Measurements from ENCODE around the gene SLC35F4.
A peak's percentile ranks its signal among the peaks of the same experiment; 100 is the strongest.

Gene SLC35F4

DNA sequence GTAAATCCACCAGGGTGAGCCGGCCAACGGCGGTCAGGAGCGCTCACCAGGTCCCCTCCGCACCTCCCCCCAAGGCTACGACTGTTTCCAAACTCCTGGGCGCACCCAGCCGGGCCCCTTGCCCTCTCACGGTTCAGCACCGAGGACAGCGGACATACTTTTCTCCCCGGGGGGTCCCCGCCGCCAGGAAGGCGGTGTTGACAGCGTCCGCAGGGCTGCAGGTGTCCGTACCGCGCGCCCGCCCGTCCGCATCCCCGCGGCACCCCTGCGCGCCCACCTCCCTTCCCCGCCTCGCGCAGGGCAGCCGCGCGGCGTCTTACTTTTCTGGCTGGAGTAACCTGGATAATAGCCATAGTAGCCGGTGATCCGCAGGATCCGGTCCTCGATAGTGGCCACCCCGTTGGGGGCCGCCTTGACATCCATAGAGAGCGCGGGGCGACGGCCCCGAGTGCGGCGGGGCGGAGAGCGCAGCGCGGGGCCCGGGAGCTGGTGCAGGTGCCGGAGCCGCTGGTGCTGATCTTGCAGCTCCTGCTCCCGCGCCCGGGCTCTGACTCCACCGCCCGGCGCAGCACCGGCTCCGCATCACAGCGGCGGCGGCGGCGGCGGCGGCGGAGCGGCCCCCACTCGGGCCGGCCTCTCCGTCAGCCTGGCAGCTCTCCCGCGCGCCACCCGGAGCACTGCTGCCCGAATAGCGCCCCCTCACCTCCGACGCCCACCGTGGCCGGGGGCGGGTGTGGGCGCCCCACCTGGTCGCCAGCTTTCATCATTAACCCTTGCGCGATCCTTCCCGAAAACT is at the start of gene SLC35F4:
Gene SLC35F4 (minus strand): TSS at position 690 of the 796 bp plus-strand sequence.
- H3K36me3 ChIP-seq (ENCODE audit: control insufficient read depth, insufficient read depth, low read length), result no peaks in the 10 kb centered on the region
- H3K4me1 ChIP-seq (ENCODE audit: control insufficient read depth, insufficient read depth, low read length), result peaks cover 7% of the 10 kb centered on the region; the same call in 1 of the 2 replicates
- no peaks in the 10 kb centered on the region for H3K9me3 ChIP-seq (ENCODE audit: control insufficient read depth, insufficient read depth, low read depth, low read length)
- H3K9ac ChIP-seq (ENCODE audit: low read length), result no peak within 1 kb of the TSS
- H3K27ac ChIP-seq (ENCODE audit: low read depth, low read length), result no peak within 1 kb of the TSS
- H3K4me3 ChIP-seq (ENCODE audit: low read depth, low read length), result peak within 1 kb of the TSS; percentile 56
- peaks cover 59% of the 10 kb centered on the region for H3K27me3 ChIP-seq (ENCODE audit: control insufficient read depth, insufficient read depth, low read length)

DNA sequence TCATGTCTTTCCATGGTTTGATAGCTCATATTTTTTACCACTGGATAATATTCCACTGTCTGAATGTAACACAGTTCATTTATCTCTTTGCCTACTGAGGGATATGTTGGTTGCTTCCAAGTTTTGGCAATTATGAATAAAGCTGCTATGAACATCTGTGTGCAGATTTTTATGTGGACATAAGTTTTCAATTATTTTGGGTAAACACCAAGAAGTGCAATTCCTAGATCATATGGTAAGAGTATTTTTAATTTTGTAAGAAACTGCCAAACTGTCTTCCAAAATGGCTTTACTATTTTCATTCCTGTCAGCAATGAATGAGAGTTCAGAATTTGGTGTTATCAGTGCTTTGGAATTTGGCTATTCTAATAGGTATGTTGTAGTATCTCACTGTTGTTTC is 43.7 kb upstream of the SLC35F4 start:
- H3K4me3 ChIP-seq (ENCODE audit: low read depth, low read length), result no peak overlapping the region
- H3K36me3 ChIP-seq (ENCODE audit: control insufficient read depth, insufficient read depth, low read length), result no peaks in the 10 kb centered on the region
- no peaks in the 10 kb centered on the region for H3K9me3 ChIP-seq (ENCODE audit: control insufficient read depth, insufficient read depth, low read depth, low read length)
- no peaks in the 10 kb centered on the region for H3K27me3 ChIP-seq (ENCODE audit: control insufficient read depth, insufficient read depth, low read length)
- no peak overlapping the region for H3K9ac ChIP-seq (ENCODE audit: low read length)
- H3K4me1 ChIP-seq (ENCODE audit: control insufficient read depth, insufficient read depth, low read length), result no peaks in the 10 kb centered on the region
- H3K27ac ChIP-seq (ENCODE audit: low read depth, low read length), result no peak overlapping the region

DNA sequence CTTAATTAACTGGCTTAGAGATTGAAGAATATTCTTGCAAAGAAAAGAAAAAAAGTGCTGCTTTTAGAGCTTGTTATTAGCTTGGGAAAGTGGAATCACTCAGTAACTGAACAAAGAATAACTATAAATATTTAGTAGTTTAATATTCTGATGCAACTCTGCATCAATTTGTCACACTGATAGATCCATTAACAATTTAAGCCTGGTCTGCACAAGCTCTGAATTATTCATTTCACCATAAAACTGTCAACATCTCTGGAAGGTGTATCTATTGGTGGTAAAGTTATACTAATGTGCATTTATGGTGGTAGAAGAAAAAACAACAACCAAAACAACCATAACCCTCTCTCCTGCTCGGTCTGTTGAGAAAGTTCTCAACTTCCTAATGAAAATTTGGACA is 38.1 kb upstream of the SLC35F4 start:
- H3K27ac ChIP-seq (ENCODE audit: low read depth, low read length), result no peak overlapping the region
- no peaks in the 10 kb centered on the region for H3K4me1 ChIP-seq (ENCODE audit: control insufficient read depth, insufficient read depth, low read length)
- H3K9me3 ChIP-seq (ENCODE audit: control insufficient read depth, insufficient read depth, low read depth, low read length), result no peaks in the 10 kb centered on the region
- H3K27me3 ChIP-seq (ENCODE audit: control insufficient read depth, insufficient read depth, low read length), result no peaks in the 10 kb centered on the region
- H3K9ac ChIP-seq (ENCODE audit: low read length), result no peak overlapping the region
- no peaks in the 10 kb centered on the region for H3K36me3 ChIP-seq (ENCODE audit: control insufficient read depth, insufficient read depth, low read length)
- no peak overlapping the region for H3K4me3 ChIP-seq (ENCODE audit: low read depth, low read length)

DNA sequence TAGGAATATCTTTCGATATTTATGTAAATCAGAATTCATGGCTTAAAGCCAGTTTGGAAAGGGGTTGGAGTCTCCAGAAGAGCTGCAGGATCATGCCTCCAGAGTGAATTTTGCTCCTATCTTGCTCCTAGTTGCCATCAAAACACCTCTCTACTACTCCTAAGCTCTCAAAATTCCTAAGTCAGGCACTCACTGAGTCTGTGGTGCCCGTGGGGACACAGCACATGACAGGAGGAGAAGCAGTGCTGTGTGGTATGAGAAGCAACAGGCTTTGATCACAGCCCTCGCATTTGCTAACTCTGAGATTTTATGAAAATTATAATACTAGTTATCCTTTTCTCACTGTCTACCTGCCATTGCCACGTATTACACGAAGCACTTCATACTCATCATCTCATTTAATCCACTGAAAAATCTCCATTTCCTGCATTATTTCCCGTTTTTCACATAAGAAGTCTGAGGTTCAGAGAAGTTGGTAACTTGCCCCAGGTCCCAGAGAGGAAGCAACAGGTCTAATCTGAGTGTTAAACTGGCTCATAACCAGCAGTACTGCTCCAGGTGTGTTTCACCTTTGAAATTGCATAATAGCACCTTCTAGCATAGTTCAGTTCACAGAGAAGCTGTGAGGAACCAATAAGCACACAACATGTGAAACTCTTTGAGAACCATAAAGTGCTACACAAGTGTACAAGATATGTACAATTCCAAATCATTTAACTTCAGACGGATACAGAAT is 33.1 kb upstream of the SLC35F4 start:
- H3K4me1 ChIP-seq (ENCODE audit: control insufficient read depth, insufficient read depth, low read length), result no peaks in the 10 kb centered on the region
- no peaks in the 10 kb centered on the region for H3K36me3 ChIP-seq (ENCODE audit: control insufficient read depth, insufficient read depth, low read length)
- no peak overlapping the region for H3K4me3 ChIP-seq (ENCODE audit: low read depth, low read length)
- H3K9me3 ChIP-seq (ENCODE audit: control insufficient read depth, insufficient read depth, low read depth, low read length), result no peaks in the 10 kb centered on the region
- no peaks in the 10 kb centered on the region for H3K27me3 ChIP-seq (ENCODE audit: control insufficient read depth, insufficient read depth, low read length)
- H3K9ac ChIP-seq (ENCODE audit: low read length), result no peak overlapping the region
- no peak overlapping the region for H3K27ac ChIP-seq (ENCODE audit: low read depth, low read length)

DNA sequence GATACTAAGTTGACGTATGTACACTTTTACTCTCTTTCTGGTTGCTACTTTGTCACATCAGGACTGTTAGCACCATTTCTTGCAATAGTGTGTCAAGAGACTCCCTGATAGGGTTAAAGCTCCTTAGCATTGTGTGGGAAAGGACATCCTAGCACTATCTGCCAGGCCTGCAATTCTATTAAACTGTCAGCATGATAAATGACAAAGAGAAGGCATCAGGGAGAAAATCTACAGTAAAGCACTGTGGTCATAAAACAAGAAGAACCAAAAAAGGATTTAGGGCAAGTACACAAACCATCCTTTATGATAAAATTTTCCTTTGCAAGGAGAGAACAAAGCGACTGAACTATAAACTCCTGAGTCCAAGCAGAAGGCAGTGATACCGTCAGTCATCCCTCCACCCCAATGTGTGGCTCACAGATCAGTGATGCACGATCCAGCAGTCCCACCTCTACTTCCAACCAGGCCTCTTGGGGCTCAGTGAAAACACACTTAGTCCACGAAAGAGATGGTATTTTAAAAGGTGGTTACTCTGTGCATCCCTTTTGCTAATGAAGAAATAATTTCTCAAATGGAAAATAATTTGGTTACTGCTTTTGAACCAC is 31.4 kb upstream of the SLC35F4 start:
- Histone ChIP-seq H3K9me3 (ENCODE audit: control insufficient read depth, insufficient read depth, low read depth, low read length) (no peaks in the 10 kb centered on the region), H3K27ac (ENCODE audit: low read depth, low read length) (no peak overlapping the region), H3K9ac (ENCODE audit: low read length) (no peak overlapping the region), H3K27me3 (ENCODE audit: control insufficient read depth, insufficient read depth, low read length) (no peaks in the 10 kb centered on the region), H3K36me3 (ENCODE audit: control insufficient read depth, insufficient read depth, low read length) (no peaks in the 10 kb centered on the region), H3K4me3 (ENCODE audit: low read depth, low read length) (no peak overlapping the region), H3K4me1 (ENCODE audit: control insufficient read depth, insufficient read depth, low read length) (no peaks in the 10 kb centered on the region)

DNA sequence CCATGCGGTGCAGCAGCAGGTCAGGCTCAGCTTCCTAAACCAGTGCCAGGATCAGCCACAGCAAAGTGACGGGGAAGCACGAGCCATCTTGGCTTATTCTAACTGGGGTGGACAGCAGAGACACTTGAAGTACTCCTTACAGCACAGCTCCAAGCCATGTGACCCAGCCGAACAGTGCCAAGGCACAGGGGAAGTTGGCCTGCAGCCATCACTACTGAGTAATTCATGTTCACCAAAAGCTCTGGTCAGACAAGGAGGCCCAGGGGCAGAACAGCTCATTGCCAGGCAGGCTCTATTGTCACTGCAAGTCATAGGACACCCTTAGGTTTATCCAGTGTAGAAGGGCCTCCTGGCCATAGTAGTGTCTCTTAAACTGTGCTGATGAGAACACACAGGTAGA is 23.4 kb upstream of the SLC35F4 start:
- Histone ChIP-seq H3K27ac (ENCODE audit: low read depth, low read length) (no peak overlapping the region), H3K27me3 (ENCODE audit: control insufficient read depth, insufficient read depth, low read length) (no peaks in the 10 kb centered on the region; the same call in 1 of the 2 replicates), H3K9me3 (ENCODE audit: control insufficient read depth, insufficient read depth, low read depth, low read length) (no peaks in the 10 kb centered on the region), H3K4me1 (ENCODE audit: control insufficient read depth, insufficient read depth, low read length) (no peaks in the 10 kb centered on the region), H3K4me3 (ENCODE audit: low read depth, low read length) (no peak overlapping the region), H3K9ac (ENCODE audit: low read length) (no peak overlapping the region), H3K36me3 (ENCODE audit: control insufficient read depth, insufficient read depth, low read length) (no peaks in the 10 kb centered on the region)

DNA sequence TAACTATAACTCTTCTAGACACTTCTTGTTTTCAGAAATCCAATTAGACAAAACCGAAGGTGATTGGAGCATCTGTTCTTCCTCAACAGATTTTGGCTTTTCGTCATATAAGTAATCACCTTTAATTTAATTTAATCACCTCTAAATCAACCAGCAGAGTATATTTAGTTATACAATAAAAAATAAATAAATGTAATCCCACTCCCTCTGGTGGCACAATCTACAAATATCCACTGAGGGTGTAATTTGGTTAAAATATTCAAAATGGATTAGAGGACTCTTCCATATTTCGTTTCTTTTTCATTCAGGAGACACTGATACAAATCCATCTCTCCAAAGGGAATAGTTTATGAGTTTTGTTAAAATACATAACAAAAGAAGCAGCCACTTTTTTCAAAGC is 18.3 kb upstream of the SLC35F4 start:
- Histone ChIP-seq H3K9me3 (ENCODE audit: control insufficient read depth, insufficient read depth, low read depth, low read length) (no peaks in the 10 kb centered on the region), H3K27me3 (ENCODE audit: control insufficient read depth, insufficient read depth, low read length) (no peaks in the 10 kb centered on the region; the same call in 1 of the 2 replicates), H3K9ac (ENCODE audit: low read length) (no peak overlapping the region)

DNA sequence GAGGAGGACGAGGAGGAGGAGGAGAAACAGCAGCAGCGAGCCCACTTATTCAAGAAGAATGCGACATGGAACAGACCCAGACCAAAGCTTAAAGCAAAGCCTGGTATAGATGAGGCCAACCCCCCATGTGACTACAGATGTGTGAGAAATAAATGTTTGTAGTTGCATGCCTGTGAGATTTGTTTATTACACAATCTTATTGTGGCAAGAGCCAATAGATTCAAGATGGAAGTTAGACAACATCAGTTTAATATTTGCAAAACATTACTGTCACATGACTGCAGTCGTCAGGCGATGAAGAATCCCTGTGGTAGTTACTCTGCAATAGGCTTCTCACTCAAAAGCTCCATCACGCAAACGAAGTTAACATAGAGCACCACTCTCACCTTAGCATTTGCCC is 17.2 kb upstream of the SLC35F4 start:
- no peak overlapping the region for H3K4me3 ChIP-seq (ENCODE audit: low read depth, low read length)
- no peaks in the 10 kb centered on the region; the same call in 1 of the 2 replicates for H3K27me3 ChIP-seq (ENCODE audit: control insufficient read depth, insufficient read depth, low read length)
- H3K9me3 ChIP-seq (ENCODE audit: control insufficient read depth, insufficient read depth, low read depth, low read length), result 0 out of 2 replicates have a peak, but pooled peaks cover under 1% of the 10 kb centered on the region
- peaks cover 5% of the 10 kb centered on the region; the same call in 1 of the 2 replicates for H3K4me1 ChIP-seq (ENCODE audit: control insufficient read depth, insufficient read depth, low read length)
- H3K27ac ChIP-seq (ENCODE audit: low read depth, low read length), result no peak overlapping the region
- H3K36me3 ChIP-seq (ENCODE audit: control insufficient read depth, insufficient read depth, low read length), result no peaks in the 10 kb centered on the region
- H3K9ac ChIP-seq (ENCODE audit: low read length), result no peak overlapping the region

More for the DNA sequence above, 18.3 kb upstream of the SLC35F4 start:
- Histone ChIP-seq H3K4me1 (ENCODE audit: control insufficient read depth, insufficient read depth, low read length) (peaks cover 5% of the 10 kb centered on the region; the same call in 1 of the 2 replicates), H3K27ac (ENCODE audit: low read depth, low read length) (no peak overlapping the region), H3K36me3 (ENCODE audit: control insufficient read depth, insufficient read depth, low read length) (no peaks in the 10 kb centered on the region), H3K4me3 (ENCODE audit: low read depth, low read length) (no peak overlapping the region)

DNA sequence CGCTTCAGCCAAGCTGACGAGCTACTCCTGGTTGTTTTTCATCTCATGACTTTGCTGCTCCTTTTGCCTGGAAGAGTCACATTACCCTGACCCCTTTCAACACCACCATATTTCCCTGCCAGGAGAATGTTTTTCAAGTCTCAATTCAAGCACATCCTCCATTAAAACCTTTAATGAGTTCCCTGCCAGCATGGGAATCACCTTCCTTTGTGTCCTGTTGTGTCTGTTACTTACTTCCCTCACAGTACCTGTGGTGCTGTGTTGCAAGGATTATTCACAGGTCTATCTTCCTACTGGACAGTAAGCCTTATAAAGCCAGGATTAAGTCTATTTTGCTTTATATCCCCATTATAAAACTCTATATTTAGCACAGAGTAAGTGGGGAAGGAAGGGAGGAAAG is 13.6 kb upstream of the SLC35F4 start:
- no peak overlapping the region for H3K9ac ChIP-seq (ENCODE audit: low read length)
- H3K27me3 ChIP-seq (ENCODE audit: control insufficient read depth, insufficient read depth, low read length), result no peaks in the 10 kb centered on the region
- 0 out of 2 replicates have a peak, but pooled peaks cover 3% of the 10 kb centered on the region for H3K9me3 ChIP-seq (ENCODE audit: control insufficient read depth, insufficient read depth, low read depth, low read length)
- H3K36me3 ChIP-seq (ENCODE audit: control insufficient read depth, insufficient read depth, low read length), result no peaks in the 10 kb centered on the region
- no peak overlapping the region for H3K4me3 ChIP-seq (ENCODE audit: low read depth, low read length)
- peaks cover 5% of the 10 kb centered on the region; the same call in 1 of the 2 replicates for H3K4me1 ChIP-seq (ENCODE audit: control insufficient read depth, insufficient read depth, low read length)
- no peak overlapping the region for H3K27ac ChIP-seq (ENCODE audit: low read depth, low read length)

DNA sequence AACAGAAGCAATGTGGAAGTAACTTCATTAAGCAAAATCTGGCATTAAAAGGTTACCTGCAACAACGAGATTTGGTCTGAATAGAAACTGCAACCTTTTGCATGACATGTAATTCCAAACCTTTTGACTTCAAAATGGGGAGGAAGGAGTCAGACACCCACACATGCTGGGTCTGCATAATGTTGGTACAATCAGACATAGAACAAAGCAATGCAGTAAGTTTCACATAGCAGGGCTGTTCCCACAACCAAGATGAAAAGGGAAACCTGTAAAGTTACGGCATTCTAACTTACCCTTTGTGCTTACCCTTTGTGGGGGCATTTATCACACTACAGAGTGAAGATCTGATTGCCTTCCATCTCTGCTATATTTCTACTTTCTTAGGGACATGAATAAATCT is 10.1 kb upstream of the SLC35F4 start:
- H3K27ac ChIP-seq (ENCODE audit: low read depth, low read length), result no peak overlapping the region
- H3K9me3 ChIP-seq (ENCODE audit: control insufficient read depth, insufficient read depth, low read depth, low read length), result 0 out of 2 replicates have a peak, but pooled peaks cover 3% of the 10 kb centered on the region
- no peaks in the 10 kb centered on the region for H3K36me3 ChIP-seq (ENCODE audit: control insufficient read depth, insufficient read depth, low read length)
- no peaks in the 10 kb centered on the region for H3K27me3 ChIP-seq (ENCODE audit: control insufficient read depth, insufficient read depth, low read length)
- H3K9ac ChIP-seq (ENCODE audit: low read length), result no peak overlapping the region
- peaks cover 5% of the 10 kb centered on the region; the same call in 1 of the 2 replicates for H3K4me1 ChIP-seq (ENCODE audit: control insufficient read depth, insufficient read depth, low read length)
- no peak overlapping the region for H3K4me3 ChIP-seq (ENCODE audit: low read depth, low read length)

All from HUES6 (cell line).